Urothelium cell line (cell line): ENCODE data around the gene ZBTB5.
"Not testable (repeated sequence)": the region's sequence is repeated elsewhere in the genome, so short reads cannot be mapped to it uniquely, and the experiment has no call there.

Experiments
- DNase-seq: peaks from one replicate; pipeline ENCODE4 v3.0.0; 2011; ENCODE audit warnings: low spot score, mixed read lengths
- FAIRE-seq: peaks from 2 replicates; lab custom pipeline; 2011; peaks lifted over from hg19 to GRCh38; lab: Jason Lieb, UNC

Gene ZBTB5

DNA sequence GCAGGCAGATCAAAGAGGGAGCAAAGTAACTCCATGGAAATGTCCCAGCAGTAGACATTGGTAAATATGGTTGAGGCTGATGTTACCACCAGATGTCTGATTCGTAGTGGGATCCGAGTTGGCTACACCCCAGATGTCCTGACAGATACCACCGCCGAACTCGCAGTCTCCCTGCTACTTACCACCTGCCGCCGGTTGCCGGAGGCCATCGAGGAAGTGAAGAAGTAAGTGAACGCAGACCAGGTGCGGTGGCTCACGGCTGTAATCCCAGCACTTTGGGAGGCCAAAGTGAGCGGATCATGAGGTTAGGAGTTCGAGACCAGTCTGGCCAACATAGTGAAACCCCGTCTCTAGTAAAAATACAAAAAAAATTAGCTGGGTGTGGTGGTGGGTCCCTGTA, 38.8 kb downstream of the ZBTB5 start:
- FAIRE-seq: peak; percentile 20
- DNase-seq: not testable (repeated sequence)

DNA sequence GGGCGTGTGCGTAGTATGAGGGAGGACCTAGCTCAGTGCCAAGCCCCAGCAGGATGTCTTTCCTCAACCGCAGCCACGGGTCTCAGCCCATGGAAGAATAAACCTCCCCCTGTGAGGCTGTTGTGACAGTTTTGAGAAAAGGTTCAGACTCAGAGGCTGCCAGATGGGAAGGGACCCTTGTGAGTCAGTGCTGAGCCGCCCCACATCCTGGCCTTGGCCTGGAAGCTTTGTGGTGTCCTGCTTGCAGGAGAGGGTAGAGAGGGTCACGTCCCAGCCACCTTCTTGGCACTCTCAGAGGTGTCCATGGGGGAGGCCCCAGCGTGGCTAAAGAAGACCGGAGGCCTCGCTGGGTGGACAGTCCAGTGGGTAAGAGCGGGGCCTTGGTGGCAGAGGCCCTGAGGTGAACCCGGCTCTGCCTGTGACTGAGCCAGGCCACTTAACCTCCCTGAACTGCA, 39.9 kb downstream of the ZBTB5 start:
- FAIRE-seq (no peak), DNase-seq (no peak)

DNA sequence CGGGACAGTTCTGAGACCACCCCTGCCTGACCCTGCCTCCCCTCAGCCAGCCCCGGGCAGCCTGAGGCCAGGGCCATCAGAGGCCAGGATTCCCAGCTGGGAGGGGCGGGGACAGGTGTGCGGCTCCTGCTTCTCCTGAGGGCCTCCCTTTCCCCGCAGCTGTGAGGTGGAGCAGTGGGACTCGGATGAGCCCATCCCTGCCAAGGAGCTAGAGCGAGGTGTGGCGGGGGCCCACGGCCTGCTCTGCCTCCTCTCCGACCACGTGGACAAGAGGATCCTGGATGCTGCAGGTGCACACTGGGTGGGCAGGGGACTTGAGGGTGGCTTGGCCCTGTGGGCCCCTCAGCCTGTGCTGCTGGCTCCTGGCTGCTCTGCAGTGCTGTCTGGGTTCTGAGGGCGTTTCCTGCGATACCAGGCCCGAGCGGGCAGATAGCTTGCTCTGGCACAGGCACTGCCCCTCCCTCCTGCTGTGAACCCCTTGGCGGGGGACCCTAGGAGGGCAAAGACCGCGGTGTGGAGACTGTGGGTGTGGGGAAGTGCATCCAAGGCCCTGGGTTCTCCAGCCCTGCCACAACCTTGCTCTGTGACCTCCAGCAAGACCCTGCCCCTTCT, 40.5 kb downstream of the ZBTB5 start:
- FAIRE-seq (no peak), DNase-seq (no peak)

DNA sequence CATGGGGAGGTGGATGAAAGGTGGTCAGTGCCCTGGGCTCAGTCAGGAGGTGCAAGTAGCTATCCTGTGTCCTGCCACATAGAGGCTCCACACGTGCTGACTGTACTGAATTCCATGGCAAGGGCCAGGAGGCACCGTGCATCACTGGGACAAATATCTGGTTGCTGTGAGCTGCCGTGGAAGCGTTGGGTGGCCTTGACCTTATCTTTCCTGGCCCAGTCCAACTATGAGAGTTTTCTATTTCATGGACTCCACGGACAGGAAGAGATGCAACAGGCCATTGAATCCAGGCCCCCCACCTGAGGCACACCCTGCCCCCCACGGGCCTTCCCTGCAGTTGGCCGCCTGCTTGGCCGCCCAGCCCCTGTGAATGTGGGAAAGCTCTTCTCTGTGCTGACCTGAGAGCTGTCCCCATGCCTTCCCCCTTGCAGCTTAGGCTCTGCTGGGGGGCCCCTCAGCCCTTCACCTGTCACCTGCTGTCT, 41.0 kb downstream of the ZBTB5 start:
- FAIRE-seq: no peak
- DNase-seq: no peak

DNA sequence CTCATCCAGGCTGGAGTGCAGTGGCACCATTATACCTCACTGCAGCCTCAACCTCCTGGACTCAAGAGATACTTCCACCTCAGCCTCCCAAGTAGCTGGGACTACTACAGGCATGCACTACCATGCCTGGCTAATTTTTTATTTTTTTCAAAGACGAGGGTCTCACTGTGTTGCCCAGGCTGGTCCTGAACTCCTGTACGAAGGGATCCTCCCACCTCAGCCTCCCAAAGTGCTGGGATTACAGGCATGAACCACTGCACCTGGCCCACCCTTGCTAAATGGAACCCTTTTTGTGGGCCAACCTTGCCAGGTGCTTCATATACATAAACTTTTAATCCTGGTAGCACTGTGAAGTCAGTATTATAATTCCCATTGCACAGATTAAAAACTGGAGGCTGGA, 41.7 kb downstream of the ZBTB5 start:
- DNase-seq: no peak
- no peak for FAIRE-seq

DNA sequence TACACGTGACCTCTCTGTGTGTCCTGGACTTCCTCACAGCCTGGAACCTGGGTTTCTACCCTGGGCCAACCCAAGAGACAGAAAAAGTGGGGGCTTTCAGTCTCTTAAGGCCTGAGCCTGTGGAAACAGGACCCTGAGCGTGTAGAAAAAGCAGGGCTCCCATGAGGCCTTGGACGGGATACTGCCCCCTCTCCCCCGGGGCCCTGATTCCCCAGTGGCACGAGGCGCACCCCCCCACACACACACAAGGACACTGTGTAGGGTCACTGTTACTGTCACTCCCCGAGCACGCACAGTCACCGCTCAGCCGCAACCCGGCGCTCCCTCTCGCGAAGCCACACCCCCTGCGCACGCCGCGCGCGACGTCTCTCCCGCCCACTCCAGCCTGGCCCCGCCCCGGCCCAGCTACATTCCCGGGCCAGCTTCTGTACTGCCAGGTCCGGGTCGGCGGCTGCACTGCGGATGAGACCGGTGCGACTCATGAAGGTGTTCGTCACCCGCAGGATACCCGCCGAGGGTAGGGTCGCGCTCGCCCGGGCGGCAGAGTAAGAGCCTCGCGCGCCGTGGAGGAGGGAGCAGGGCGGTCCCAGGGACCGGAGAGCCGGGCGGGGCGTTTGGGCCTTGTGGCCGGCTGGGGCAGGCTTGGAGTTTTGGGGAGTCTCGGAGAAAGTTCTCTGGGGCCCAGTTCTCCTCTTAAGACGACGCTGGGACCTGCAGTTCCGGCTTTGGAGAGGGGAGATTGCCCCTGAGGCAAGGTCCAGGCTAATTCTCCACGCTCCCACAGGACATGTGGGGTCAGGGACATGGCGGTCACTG, 42.8 kb downstream of the ZBTB5 start, which contains the start of gene GRHPR:
GRHPR (plus strand) TSS at position 408 of the 816 bp plus-strand sequence; CDS start at position 463, 55 bp downstream.
- DNase-seq (peak; percentile 97), FAIRE-seq (peak; percentile 96)

DNA sequence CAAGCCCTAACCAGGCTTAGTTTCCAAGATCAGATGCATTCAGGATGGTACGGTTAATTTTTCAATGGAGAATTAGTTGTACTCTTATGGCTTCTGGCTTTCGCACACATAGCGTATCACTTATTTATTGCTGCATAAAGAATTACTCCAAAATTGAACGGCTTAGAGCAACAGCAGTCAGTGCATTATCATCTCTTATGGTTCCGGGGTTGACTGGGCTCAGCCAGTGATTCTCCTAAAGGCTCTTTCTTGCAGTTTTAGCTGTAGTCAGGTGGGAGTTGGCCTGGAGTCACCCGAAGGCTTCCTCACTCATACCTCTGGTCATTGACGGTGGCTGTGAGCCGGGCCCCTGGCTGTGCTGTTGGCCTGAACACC, 43.3 kb downstream of the ZBTB5 start:
- DNase-seq (peak; percentile 52), FAIRE-seq (no peak)

DNA sequence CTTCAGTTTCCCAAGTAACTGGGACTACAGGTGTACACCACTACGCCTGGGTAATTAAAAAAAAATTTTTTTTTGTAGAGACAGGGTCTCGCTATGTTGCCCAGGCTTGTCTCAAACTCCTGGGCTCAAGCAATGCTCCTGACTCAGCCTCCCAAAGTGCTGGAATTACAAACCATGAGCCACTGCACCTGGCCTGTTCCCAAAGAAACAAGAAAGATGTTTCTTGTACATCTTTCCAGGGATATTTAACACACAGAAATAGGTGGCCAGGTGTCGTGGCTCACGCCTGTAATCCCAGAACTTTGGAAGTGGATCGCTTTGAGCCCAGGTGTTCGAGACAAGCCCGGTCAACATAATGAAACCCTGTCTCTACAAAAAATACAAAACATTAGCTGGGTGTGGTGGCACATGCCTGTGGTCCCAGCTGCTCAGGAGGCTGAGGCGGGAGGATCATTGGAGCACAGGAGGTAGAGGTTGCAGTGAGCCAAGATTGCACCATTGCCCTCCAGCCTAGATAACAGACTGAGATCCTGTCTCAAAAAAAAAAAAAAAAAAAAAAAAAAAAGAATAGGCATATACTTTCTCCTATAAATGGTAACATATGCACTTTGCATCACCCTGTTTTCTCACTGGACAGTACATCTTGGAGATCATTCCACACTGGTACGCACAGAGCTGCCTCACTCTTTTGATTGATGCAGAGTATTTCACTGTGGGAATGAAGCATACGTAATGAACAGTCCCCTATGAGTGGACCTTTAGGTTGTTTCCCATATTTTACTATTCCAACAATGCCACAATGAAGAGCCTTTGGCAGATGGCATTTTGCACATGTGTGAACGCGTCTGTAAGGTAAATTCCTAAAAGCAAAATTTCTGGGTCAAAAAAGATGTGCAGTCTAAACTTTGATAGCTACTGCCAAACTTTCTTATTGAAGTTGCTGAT, 44.7 kb downstream of the ZBTB5 start:
- DNase-seq: no peak
- FAIRE-seq: no peak

DNA sequence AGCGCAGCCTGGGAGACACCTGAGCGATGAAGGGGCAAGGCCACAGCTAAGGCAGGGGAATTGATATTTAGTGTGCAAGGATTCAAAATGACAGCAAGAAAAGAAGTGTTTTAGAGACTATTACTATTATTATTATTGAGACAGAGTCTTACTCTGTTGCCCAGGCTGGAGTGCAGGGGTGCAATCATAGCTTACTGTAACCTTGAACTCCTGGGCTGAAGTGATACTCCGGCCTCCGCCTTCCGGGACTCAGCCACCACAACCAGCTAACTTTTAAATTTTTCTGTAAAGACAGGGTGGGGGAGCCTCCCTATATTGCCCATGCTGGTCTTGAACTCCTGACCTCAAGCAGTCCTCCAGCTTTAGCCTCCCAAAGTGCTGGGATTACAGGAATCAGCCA, 46.0 kb downstream of the ZBTB5 start:
- FAIRE-seq (no peak), DNase-seq (no peak)

DNA sequence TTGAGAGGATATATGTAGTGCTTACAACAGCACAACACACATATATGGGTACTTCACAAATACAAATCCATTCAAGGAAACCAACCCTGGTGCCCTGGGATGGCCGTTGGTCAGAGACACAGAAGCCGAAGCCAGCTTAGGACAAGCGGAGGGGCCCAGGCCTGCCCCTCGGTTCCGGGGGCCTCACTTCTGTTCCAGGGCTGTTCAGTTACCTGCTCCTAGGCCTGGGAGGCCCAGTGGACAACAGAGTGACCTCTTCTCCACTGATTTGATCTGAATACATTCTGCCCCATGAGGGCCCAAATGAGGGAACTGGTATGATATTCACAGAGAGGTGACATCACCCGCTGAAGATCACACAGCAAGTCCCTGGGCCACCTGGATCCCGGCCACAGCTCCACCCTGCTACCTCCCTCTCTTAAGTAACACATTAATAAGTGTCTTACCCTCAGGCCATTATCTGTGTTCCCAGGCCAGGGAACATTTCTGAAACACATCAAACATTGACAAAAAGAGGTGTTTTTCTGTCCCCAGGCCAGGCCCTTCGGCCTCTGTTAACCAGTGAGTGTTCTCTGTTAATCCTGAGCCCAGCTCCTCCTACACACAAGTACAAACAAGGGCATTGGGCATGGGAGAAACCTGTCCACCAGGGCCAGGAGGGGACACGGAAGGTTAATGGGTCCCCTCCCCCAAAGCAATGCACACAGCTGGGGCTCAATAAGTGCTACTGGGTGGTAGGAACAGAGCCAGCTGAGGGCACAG, 47.2 kb downstream of the ZBTB5 start:
- no peak for DNase-seq
- FAIRE-seq: no peak

DNA sequence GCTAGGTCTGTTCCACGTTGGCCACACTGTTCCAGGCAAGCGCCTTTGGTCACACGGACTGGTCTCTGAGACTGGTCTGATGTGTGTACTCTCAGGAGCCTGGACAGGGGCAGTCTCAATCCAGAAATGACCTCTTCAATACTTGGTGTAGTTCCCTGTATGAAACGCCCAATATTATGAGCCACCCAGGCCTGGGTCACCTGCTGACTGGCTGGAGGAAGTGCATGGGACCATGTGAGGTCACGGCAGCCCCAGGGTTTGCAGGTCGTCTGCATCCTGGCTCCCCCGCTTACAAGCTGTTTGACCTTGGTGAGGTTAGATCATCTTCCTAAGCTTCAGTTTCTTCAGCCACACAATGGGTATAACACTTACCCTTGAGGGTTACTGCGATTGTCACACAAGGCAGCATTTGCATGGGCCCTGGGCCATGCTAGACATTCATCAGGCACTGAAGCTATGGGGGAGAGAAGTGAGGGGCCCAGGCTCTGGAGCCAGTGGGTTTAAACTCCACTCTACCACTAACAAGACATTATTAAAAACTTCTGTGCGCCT, 47.9 kb downstream of the ZBTB5 start:
- FAIRE-seq (no peak), DNase-seq (no peak)

DNA sequence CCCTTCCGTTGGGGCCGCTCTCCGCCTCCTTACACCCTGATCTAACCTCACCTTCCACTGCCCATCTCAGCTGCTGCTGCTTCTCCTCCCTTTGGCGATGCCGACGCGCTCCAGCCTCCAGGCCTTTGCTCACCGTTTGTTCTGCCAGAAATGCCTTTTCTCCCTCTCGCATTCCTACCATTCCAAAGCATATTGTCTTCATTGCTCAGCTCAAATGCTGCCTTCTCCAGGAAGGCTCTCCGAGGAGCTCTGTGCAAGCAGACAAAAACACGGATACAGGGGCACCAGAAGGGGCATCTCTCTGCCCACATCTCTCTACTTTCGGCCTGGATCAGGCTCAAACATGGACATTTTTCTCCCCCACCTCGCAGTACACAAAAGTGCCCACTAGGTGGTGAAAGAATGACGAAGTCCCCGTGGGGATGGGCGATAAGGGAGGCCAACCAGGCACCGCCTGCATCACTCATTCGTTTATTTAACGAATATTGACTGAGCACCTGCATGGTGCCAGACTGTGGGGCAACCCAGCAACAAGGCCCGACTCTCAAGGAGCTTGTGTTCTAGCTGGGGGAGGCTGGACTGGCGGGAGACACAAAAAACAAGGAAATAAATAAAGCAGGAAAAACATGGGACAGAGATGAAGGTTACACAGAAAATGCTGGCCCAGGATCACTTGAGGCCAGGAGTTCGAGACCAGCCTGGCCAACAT, 50.1 kb downstream of the ZBTB5 start:
- FAIRE-seq (peak; percentile 92), DNase-seq (peak; percentile 92)

DNA sequence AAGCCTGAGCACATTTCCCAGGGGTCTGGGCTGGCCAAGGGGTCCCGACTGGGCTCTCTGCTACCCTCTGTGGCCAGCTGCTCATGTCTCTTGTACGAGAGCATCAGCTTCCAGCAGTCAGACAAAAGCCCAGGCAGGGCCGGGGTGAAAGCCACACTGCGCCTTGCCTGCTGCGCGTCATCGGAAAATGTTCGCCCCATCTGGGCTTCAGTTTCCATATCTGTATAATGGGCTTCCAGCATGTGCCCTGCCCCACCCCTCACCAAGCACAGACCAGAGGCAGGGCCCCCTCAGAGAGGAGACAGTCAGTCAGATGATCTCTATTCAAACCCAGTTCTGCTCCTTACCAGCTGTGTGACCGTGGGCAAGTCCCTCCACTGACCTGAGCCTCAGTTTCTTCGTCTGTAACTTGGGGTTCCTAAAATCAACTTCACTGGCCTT, 50.7 kb downstream of the ZBTB5 start:
- FAIRE-seq (no peak), DNase-seq (no peak)

DNA sequence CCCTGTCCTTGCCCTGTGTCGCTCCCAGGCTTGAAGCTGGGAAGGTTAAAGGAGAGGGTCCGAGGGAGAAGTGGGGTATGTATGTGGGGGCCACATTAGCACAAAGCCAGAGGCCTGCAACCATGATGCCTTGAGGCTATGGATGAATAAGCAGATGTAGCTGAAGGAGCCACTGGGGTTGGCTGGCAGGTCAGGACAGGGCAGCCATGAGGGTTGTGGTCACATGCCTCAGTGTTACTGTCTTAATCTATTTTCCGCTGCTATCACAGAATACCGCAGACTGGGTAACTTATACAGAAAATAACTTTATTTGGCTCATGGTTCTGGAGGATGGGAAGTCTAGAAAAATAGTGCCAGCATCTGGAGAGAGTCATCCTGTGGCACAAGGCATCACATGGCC, 51.9 kb downstream of the ZBTB5 start:
- no peak for FAIRE-seq
- no peak for DNase-seq

DNA sequence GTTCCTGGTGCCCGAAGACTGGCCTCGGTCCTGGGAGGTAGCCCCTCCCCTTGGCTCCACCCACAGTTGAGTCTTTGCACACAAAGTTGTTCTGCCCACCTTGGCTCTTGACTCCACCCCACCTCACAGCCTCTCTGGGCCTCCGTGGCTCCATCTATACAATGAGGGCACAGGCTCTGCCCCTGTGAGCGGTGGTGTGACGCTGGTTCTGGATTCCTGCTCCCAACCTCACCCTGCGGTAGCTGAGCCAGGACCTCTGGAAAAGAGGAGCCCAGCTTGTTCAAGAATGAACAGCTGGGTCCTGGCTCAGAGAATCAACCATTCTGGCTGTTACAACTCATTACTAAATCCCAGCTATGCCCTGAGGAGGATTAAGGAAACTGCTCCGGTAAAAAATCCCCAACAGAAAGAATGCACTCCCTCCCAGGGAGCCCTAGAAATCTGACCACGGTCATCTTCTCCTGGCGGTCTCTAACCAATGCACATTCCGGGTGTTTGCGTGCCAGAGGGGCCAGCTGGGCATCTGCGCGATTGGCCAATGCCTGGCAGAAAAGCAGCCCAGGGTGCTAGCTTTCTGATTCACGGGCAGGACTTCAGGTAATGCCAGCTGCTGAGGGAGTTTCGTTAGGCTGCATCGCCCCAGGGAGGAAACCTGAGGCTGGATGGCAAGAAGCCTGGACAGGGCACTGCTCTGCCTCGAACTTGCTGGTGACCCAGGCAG, 52.7 kb downstream of the ZBTB5 start:
- FAIRE-seq (no peak), DNase-seq (no peak)

DNA sequence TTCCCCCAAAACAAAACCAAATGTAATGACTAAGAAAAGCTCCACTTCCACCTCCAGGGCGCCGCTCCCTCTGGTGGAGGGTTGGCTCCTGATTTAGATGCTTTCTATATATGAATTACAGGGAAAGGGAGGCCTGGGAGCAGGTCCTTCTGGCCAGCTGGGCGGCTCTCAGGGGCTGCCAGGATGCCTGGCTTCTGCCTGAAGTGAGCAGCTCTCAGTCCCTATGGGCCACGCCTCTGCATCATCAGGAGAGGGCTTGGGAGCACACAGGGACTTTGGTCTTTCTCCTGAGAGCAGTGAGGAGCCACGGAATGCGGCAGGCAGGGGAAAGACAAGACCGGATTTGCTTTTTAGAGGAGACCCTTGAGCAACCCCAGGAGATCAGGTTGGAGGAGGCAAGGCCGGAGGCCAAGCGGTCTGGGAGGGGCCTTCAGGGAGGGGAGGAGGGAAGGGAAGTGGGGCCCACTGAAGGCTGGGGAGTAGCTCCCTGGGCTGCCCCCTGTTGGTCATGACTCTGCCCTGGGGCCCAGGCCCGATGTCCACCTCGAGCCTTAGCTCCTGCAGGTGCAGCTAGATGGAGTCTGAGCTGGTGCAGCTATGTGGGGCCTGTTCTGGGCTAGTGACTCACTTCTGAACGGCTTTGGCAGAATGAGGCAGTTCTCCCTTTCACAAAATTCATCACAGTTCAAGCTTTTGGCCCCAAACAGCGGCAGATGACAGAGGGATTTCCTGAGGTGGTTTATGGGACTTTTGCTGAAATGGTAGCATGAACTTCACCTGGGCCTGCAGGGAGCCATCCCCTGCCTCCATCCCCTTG, 54.1 kb downstream of the ZBTB5 start:
- FAIRE-seq: no peak
- DNase-seq: no peak

DNA sequence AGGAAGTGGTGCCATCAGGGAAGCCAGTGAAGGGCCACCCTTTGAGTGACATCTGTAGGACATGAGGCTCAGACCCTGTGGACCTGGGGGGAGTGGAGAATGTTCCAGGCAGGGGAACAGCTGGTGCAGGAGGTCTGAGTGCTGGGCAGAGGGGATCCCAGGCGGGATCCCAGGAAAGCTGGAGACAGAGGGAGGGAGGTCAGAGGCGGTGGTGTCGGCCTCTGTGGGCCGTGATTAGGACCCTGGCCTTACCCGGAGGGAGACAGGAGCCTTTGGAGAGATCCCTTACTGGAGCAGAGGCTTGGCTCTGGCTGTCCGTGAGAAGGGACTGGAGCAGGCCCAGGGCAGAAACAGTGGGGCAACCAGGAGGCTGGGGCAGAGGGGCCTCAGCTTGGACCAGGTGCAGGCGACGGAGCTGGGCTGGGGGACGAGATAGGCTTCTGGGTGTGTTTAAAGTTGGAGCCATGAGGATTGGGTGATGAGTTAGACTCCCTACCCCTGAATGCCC, 54.8 kb downstream of the ZBTB5 start:
- no peak for DNase-seq
- no peak for FAIRE-seq
